ENCODE results near the gene VILL. TPM values are rescaled to one million over a fixed set of nuclear protein-coding genes. Genes with fewer than 3 reads are reported as not detected.

VILL gene
- total and polyA plus RNA-seq, 2 of the 8 experiments (the other 6 are each of a cell fraction or from before 2014, with no cell fraction given), result 4.1 to 4.2 TPM

DNA sequence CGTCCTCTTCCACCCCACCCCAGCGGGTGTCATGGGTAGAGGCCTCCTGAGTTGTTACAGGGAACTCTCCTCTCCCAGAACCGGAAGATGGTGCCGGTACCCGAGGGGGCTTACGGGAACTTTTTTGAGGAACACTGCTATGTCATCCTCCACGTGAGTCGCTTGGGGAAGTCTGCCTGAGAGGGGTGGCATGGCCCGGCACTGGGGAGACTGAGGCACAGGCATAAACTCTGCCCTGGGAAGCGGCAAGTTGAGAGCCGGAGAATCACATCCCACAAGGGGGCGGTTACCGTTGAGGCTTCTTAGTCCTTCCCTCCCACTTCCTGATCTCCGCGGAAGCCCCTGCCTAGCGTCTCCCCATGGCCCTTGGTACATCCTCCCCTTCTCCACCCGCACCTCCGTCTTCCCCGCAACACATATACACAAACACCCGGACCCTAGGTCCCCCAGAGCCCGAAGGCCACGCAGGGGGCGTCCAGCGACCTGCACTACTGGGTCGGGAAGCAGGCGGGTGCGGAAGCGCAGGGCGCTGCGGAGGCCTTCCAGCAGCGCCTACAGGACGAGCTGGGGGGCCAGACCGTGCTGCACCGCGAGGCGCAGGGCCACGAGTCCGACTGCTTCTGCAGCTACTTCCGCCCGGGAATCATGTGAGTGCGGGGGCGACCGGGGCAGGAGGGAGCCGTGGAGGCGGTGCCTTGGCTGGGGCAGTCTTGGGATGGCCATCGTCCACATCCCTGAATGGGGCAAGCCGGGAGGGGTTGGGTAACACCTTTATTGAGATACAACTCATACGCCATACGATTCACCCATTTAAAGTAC is 3.4 kb downstream of the VILL start:
- H3K9me3 ChIP-seq (ENCODE audit: insufficient read depth in 2 of 2, low read depth in 1 of 2, low read length in 1 of 2), result no peaks in the 10 kb centered on the region
- H4K5ac ChIP-seq (ENCODE audit: insufficient read length, low read depth, low read length), result peak overlapping the region; percentile 52
- peak in 1 of 2 experiments; percentile 80 for DNase-seq (ENCODE audit: low read depth in 1 of 2, low spot score in 2 of 2)
- H2BK120ac ChIP-seq (replicated peaks; ENCODE audit: low read depth, low read length), result no peak overlapping the region
- H2BK15ac ChIP-seq (ENCODE audit: low read length), result peak overlapping the region; percentile 77; the same call in 1 of the 2 replicates
- H3K4me1 ChIP-seq (replicated peaks in 1 of 4; ENCODE audit: control insufficient read depth in 3 of 4, insufficient read depth in 4 of 4, low read length in 3 of 4), result peaks cover 0 to 21% (median 12%) of the 10 kb centered on the region in 4 experiments; a peak in 6 of 7 replicates
- H2AK5ac ChIP-seq (ENCODE audit: low read depth, low read length), result no peak overlapping the region
- POLR2A ChIA-PET (ENCODE audit: partially characterized antibody), result interaction anchor here (0.9 to 1.0 kb wide), 2 partner anchors 8 to 36 kb away, joined by 5 read pairs; partner anchors contain the start of gene PLCD1
- peak overlapping the region; percentile 64 to 81 for H3K4me2 ChIP-seq (ENCODE audit: insufficient read depth in 1 of 2, low read depth in 2 of 2, low read length in 2 of 2)
- peak overlapping the region; percentile 55 for H3K56ac ChIP-seq (replicated peaks; ENCODE audit: insufficient read length, low read depth, low read length)
- no peak overlapping the region for H3K23ac ChIP-seq (ENCODE audit: insufficient read length)
- no peak overlapping the region for H3K27ac ChIP-seq (ENCODE audit: low read depth, low read length)
- peaks cover 11% of the 10 kb centered on the region for H3K23me2 ChIP-seq (ENCODE audit: low read depth, low read length)
- FAIRE-seq, result no peak
- H3K79me1 ChIP-seq (ENCODE audit: low read depth, low read length), result no peaks in the 10 kb centered on the region
- H3K14ac ChIP-seq (ENCODE audit: insufficient read length), result no peak overlapping the region
- H3K4me3 ChIP-seq (ENCODE audit: extremely low read depth in 1 of 4, insufficient read depth in 2 of 4, low read depth in 3 of 4, low read length in 4 of 4), result peak overlapping the region; percentile 36 to 73 (median 60)
- peak overlapping the region; percentile 26; the same call in 1 of the 2 replicates for H2BK5ac ChIP-seq (ENCODE audit: low read depth, low read length)
- 0 out of 2 replicates have a peak overlapping the region, but pooled peaks have one; percentile 44 for H2BK20ac ChIP-seq (ENCODE audit: low read length)
- H4K8ac ChIP-seq (ENCODE audit: extremely low read depth, insufficient read depth, low read length), result peak overlapping the region; percentile 95
- H2BK12ac ChIP-seq (ENCODE audit: low read depth, low read length), result peak overlapping the region; percentile 75; the same call in 1 of the 2 replicates
- H3K79me2 ChIP-seq (ENCODE audit: control insufficient read depth in 1 of 2, insufficient read depth in 2 of 2, low read length in 2 of 2), result no peaks in the 10 kb centered on the region
- no peak overlapping the region for H3K4ac ChIP-seq (replicated peaks; ENCODE audit: insufficient read length, low read depth, low read length)
- H3K18ac ChIP-seq (ENCODE audit: extremely low read depth, low read length), result peak overlapping the region; percentile 98
- CTCF ChIA-PET (ENCODE audit: partially characterized antibody), result interaction anchor here (0.9 kb wide), 1 partner anchor 25 kb away, joined by 7 read pairs; no protein-coding TSS in a partner anchor
- peaks cover 0 to 18% (median 7%) of the 10 kb centered on the region in 4 experiments; a peak in 4 of 7 replicates for H3K27me3 ChIP-seq (replicated peaks in 1 of 4; ENCODE audit: control insufficient read depth in 3 of 4, extremely low read depth in 1 of 4, insufficient read depth in 3 of 4, low read length in 3 of 4)
- no peaks in the 10 kb centered on the region for H3K36me3 ChIP-seq (ENCODE audit: control insufficient read depth in 2 of 4, insufficient read depth in 4 of 4, low read length in 3 of 4)
- 14% methylated on average over 48 of the region's 49 CpGs; no CpG with 5 or more reads in 1 of the 2 experiments for WGBS, 2 experiments (ENCODE audit: extremely low coverage in 1 of 2, insufficient coverage in 1 of 2, insufficient read length in 1 of 2, insufficient replicate concordance in 2 of 2, low coverage in 1 of 2, low lambda C conversion rate in 2 of 2, missing lambda C conversion rate in 1 of 2)
- H4K91ac ChIP-seq (replicated peaks; ENCODE audit: insufficient read length, low read length), result peak overlapping the region; percentile 76
- peak overlapping the region in 2 of 4 experiments; percentile 2 to 35; a peak in 2 of 7 replicates for H3K9ac ChIP-seq (replicated peaks in 1 of 4; ENCODE audit: extremely low read depth in 1 of 4, low read depth in 3 of 4, low read length in 3 of 4)
- no peaks in the 10 kb centered on the region for H4K20me1 ChIP-seq (replicated peaks in 1 of 2; ENCODE audit: control insufficient read depth in 1 of 2, insufficient read depth in 2 of 2, low read length in 2 of 2)
- peak overlapping the region; percentile 93 for H2AFZ ChIP-seq (ENCODE audit: low read length)
- TF ChIP-seq TBP (IDR thresholded peaks at IDR 0.05; ENCODE audit: low read depth, low read length) (peak; percentile 67; the same call in 1 of the 2 replicates), SP2 (IDR thresholded peaks at IDR 0.05; ENCODE audit: low read length) (no peak), PHF8 (conservative IDR thresholded peaks at IDR 0.05; ENCODE audit: low read depth, low read length) (peak; percentile 78), ASH2L (IDR thresholded peaks at IDR 0.05; ENCODE audit: low read length) (peak; percentile 60), EGR1 (IDR thresholded peaks at IDR 0.05; ENCODE audit: borderline replicate concordance, low read depth, low read length) (peak; percentile 97), CEBPB (IDR thresholded peaks at IDR 0.05; ENCODE audit: low read depth, low read length) (no peak), TAF1 (IDR thresholded peaks at IDR 0.05; ENCODE audit: low read depth, low read length) (0 out of 2 replicates have a peak, but pooled peaks have one; percentile 41), CHD2 (IDR thresholded peaks at IDR 0.05; ENCODE audit: low read length) (no peak), CREB1 (IDR thresholded peaks at IDR 0.05) (no peak), BCL11A (IDR thresholded peaks at IDR 0.05; ENCODE audit: low read depth in 2 of 2, low read length in 2 of 2) (no peak), CBX8 (IDR thresholded peaks at IDR 0.05; ENCODE audit: borderline replicate concordance, low read depth, low read length) (no peak)
- TF ChIP-seq, protein P1, sequence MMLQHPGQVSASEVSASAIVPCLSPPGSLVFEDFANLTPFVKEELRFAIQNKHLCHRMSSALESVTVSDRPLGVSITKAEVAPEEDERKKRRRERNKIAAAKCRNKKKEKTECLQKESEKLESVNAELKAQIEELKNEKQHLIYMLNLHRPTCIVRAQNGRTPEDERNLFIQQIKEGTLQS (IDR thresholded peaks at IDR 0.05; ENCODE audit: insufficient read depth, low read depth, low read length), result no peak
